Parathyroid adenoma (tissue), 2 donors: ENCODE data around the gene RBM33.

ENCODE experiments used
- H2AFZ ChIP-seq: fragments of 300-600 bp; sonication (generic); one replicate; pipeline ENCODE4 v1.7.0; 2017; ENCODE audit warnings: antibody characterized with exemption, mild to moderate bottlenecking
- H3K27ac ChIP-seq: fragments of 300-600 bp; sonication (generic); one replicate; pipeline ENCODE4 v1.7.0; 2017
- H3K27me3 ChIP-seq: fragments of 300-600 bp; sonication (generic); one replicate; pipeline ENCODE4 v1.7.0; 2017; ENCODE audit warnings: low read length; ENCODE audit not compliant: control insufficient read depth, insufficient read depth
- H3K36me3 ChIP-seq: fragments of 300-600 bp; sonication (generic); one replicate; pipeline ENCODE4 v1.7.0; 2017; ENCODE audit warnings: low read length; ENCODE audit not compliant: control insufficient read depth, insufficient read depth
- H3K4me1 ChIP-seq: fragments of 300-600 bp; sonication (generic); one replicate; pipeline ENCODE4 v1.7.0; 2017; ENCODE audit warnings: control low read depth
- H3K4me2 ChIP-seq: fragments of 300-600 bp; sonication (generic); one replicate; pipeline ENCODE4 v1.7.0; 2017; ENCODE audit warnings: low read length
- H3K4me3 ChIP-seq: fragments of 300-600 bp; sonication (generic); one replicate; pipeline ENCODE4 v1.7.0; 2017; ENCODE audit warnings: low read depth, low read length
- H3K79me2 ChIP-seq: fragments of 300-600 bp; sonication (generic); one replicate; pipeline ENCODE4 v1.7.0; 2017; ENCODE audit warnings: control low read depth
- H3K9ac ChIP-seq: fragments of 300-600 bp; sonication (generic); one replicate; pipeline ENCODE4 v1.7.0; 2017; ENCODE audit warnings: mild to moderate bottlenecking
- H3K9me3 ChIP-seq: fragments of 300-600 bp; sonication (generic); one replicate; pipeline ENCODE4 v1.7.0; 2017; ENCODE audit warnings: low read length; ENCODE audit not compliant: control insufficient read depth
- TF ChIP-seq, protein P1 (sequence below): fragments of 300-600 bp; sonication (generic); IDR thresholded peaks from one replicate; pipeline ENCODE4 v1.7.0; 2017; ENCODE audit warnings: antibody characterized with exemption, mild to moderate bottlenecking
- donor health status: primary hyperparathyroidism.

Gene RBM33

DNA sequence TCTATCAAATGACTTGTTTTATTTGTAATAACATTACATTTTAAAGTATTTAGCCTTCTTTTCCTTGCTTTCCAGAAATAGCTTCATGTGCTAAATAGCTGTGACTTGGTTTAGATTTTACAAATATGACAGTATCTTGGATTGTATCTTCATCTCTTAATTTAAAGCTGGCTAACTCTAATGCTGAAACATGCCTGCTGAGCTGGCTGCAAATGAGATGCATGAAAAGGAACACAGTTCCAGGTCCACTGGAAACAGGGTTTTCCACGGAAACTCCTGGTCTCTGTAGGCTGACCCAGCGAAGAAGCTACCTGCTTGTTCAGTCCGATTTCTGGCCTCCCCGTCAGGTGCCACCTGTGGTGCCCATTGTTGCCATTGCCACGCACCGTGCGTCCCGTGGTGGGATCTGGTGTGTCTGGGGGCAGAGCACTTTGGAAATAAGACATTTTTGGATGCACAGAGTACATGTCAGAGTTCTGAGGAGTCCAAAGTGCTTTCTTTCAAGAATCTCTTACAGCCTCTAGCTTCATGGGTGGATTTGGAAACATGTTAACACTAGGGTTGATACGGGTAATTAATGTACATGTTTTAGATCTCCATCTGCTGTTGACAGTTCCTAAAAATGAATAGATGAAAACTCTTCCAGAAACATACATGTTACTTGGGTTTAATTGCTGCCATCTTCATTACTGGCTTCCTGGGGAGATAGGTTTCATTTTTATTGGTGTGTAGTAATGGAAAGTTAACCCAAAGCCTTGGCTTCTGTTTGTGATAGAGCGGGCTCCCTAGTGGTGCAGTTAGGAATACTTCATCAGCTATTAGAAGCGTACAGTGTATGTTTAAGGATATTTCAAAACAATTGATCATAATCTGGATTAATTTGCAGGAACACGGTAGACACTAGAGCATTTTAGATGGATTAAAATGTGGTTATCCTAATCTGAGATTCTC lies 122.8 kb downstream of the RBM33 start:
- H2AFZ ChIP-seq, result no peak overlapping the region
- no peak overlapping the region for H3K4me3 ChIP-seq
- no peaks in the 10 kb centered on the region for H3K9me3 ChIP-seq
- H3K9ac ChIP-seq, result no peak overlapping the region
- TF ChIP-seq, protein P1, sequence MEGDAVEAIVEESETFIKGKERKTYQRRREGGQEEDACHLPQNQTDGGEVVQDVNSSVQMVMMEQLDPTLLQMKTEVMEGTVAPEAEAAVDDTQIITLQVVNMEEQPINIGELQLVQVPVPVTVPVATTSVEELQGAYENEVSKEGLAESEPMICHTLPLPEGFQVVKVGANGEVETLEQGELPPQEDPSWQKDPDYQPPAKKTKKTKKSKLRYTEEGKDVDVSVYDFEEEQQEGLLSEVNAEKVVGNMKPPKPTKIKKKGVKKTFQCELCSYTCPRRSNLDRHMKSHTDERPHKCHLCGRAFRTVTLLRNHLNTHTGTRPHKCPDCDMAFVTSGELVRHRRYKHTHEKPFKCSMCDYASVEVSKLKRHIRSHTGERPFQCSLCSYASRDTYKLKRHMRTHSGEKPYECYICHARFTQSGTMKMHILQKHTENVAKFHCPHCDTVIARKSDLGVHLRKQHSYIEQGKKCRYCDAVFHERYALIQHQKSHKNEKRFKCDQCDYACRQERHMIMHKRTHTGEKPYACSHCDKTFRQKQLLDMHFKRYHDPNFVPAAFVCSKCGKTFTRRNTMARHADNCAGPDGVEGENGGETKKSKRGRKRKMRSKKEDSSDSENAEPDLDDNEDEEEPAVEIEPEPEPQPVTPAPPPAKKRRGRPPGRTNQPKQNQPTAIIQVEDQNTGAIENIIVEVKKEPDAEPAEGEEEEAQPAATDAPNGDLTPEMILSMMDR, result no peak
- H3K4me1 ChIP-seq, result no peaks in the 10 kb centered on the region
- no peaks in the 10 kb centered on the region for H3K36me3 ChIP-seq
- H3K4me2 ChIP-seq, result no peak overlapping the region
- peaks cover 12% of the 10 kb centered on the region for H3K79me2 ChIP-seq
- H3K27ac ChIP-seq, result no peak overlapping the region
- no peaks in the 10 kb centered on the region for H3K27me3 ChIP-seq

DNA sequence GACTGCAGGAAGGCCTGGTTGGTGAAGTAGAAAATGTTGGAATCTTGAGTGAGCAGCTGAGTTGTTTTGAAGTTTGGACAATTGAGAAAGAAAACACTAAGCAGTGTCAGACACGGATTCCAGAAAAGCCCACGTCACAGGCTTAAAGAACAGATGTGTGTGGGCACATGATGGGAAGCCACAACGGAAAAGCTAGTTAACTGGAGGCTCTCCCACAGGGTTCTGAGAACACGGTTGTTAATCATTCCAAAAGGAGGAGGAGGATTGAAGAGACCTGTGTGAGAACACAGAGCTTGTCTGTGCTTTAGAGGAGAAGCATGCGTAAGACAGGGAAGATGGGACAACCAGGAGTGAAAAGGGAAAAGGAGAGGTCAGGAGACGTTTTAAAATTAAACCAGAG lies 125.2 kb downstream of the RBM33 start:
- TF ChIP-seq, protein P1, result no peak
- H3K4me3 ChIP-seq, result no peak overlapping the region
- H3K27ac ChIP-seq, result no peak overlapping the region
- no peaks in the 10 kb centered on the region for H3K9me3 ChIP-seq
- no peaks in the 10 kb centered on the region for H3K36me3 ChIP-seq
- peaks cover 12% of the 10 kb centered on the region for H3K79me2 ChIP-seq
- no peak overlapping the region for H2AFZ ChIP-seq
- H3K4me2 ChIP-seq, result no peak overlapping the region
- H3K27me3 ChIP-seq, result no peaks in the 10 kb centered on the region
- no peak overlapping the region for H3K9ac ChIP-seq
- H3K4me1 ChIP-seq, result no peaks in the 10 kb centered on the region

DNA sequence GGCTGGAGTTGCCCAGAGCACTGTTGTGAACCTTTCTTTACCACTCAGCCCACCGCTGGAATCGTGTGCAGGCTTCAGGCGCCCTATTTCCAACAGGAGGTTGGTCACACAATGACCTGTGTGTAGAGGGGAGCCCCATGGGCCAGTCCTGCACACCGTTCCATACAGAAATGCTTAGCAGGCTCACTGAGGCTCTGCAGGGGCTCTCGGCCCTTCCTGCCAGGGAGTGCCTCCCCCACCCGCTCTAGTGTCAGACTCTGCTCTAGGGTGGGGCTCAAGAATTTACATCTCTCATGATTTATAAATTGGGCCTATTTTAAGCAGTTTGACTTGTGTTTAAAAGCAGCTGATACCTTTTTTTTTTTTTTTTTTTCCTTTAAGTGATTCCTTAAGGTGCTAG lies 125.8 kb downstream of the RBM33 start:
- H3K27ac ChIP-seq, result no peak overlapping the region
- H3K9ac ChIP-seq, result no peak overlapping the region
- no peaks in the 10 kb centered on the region for H3K36me3 ChIP-seq
- H3K79me2 ChIP-seq, result peaks cover 12% of the 10 kb centered on the region
- no peaks in the 10 kb centered on the region for H3K4me1 ChIP-seq
- H3K27me3 ChIP-seq, result no peaks in the 10 kb centered on the region
- no peaks in the 10 kb centered on the region for H3K9me3 ChIP-seq
- H2AFZ ChIP-seq, result no peak overlapping the region
- H3K4me3 ChIP-seq, result no peak overlapping the region
- no peak overlapping the region for H3K4me2 ChIP-seq
- TF ChIP-seq, protein P1, result no peak

DNA sequence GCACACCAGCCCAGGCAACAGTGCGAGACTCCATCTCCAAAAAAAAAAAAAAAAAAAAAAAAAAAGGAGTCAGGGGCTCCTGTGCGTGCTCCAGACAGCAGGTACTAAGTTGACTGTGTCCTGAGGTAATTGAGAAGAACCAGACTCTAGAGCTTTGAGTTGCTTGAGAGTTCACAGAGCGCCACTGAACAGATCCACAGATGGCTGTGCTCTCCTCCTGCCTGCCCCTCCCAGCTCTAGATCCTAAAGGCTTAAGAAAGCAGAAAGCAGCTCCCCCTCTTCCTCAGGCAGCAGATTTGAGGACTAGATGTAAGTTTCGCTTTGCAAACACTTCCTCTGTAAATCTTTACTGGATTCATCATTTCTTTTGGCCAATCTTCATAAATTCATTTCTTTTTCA lies 129.1 kb downstream of the RBM33 start:
- H2AFZ ChIP-seq, result no peak overlapping the region
- no peaks in the 10 kb centered on the region for H3K27me3 ChIP-seq
- H3K36me3 ChIP-seq, result no peaks in the 10 kb centered on the region
- H3K4me1 ChIP-seq, result no peaks in the 10 kb centered on the region
- H3K9me3 ChIP-seq, result no peaks in the 10 kb centered on the region
- TF ChIP-seq, protein P1, result no peak
- no peak overlapping the region for H3K4me2 ChIP-seq
- H3K9ac ChIP-seq, result no peak overlapping the region
- H3K4me3 ChIP-seq, result no peak overlapping the region
- H3K27ac ChIP-seq, result no peak overlapping the region
- H3K79me2 ChIP-seq, result peaks cover 6% of the 10 kb centered on the region

DNA sequence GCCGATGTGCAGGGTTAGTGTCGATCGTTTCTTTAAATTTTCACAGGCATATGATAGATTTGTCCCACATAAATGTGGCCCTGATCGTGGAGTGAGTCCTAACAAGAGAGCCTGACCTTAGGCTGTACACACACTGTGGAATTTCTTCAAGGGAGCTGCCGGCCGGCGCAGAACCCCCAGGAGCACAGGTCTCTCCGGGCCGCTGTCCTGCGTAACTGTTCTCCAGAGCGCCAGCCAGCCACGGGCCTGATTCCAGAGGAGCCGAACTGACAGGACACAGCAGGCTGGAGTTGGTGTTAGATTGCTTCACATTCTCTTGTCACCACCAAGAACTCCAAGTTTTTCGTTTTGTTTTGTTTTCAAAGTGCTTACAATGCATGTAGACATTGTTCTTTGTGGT lies 130.5 kb downstream of the RBM33 start:
- Histone ChIP-seq H3K36me3 (no peaks in the 10 kb centered on the region), H3K9me3 (no peaks in the 10 kb centered on the region), H3K27ac (no peak overlapping the region), H3K4me1 (no peaks in the 10 kb centered on the region), H3K4me3 (no peak overlapping the region), H3K4me2 (no peak overlapping the region), H3K27me3 (no peaks in the 10 kb centered on the region), H3K9ac (no peak overlapping the region), H2AFZ (no peak overlapping the region), H3K79me2 (no peaks in the 10 kb centered on the region)
- TF ChIP-seq, protein P1, result no peak
